Fibroblast of pulmonary artery (primary cell): ENCODE measurements around the gene UBE2S.
"Not testable (repeated sequence)": the region's sequence is repeated elsewhere in the genome, so short reads cannot be mapped to it uniquely, and the experiment has no call there.

Experiments used
- DNase-seq: peaks from one replicate; pipeline ENCODE4 v3.0.0-alpha.2; 2010; ENCODE audit warnings: low read depth
- H3K4me3 ChIP-seq: replicated peaks from 2 replicates; pipeline ENCODE4 v1.5.1; 2011; ENCODE audit warnings: low read depth, mild to moderate bottlenecking, control low read depth, low read length, moderate library complexity
- TF ChIP-seq, protein P1 (sequence below): IDR thresholded peaks from 2 replicates; pipeline ENCODE4 v1.5.1; 2011; ENCODE audit warnings: mild to moderate bottlenecking, control low read depth, low read length, inconsistent platforms; ENCODE audit errors: missing control alignments

UBE2S gene

DNA sequence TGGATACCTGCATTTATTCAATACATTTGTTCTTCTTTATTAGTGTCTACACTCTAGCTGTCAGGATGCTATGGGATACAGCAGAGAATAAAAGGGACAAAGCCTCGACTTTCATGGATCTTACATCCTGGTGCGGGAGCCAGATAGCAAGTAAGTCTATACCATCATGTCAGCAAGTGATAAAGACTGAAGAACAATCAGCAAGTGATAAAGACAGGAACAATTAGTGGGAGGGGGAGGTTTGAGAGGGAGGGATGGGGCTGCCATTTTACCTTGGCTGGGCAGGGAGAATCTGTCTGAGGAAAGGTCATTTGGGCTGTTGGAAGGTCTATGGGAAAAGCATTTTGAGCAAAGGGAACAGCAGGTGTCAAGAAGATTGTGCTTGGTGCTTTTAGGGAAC lies 2.6 kb upstream of the UBE2S start:
- no peak overlapping the region for H3K4me3 ChIP-seq
- TF ChIP-seq, protein P1, sequence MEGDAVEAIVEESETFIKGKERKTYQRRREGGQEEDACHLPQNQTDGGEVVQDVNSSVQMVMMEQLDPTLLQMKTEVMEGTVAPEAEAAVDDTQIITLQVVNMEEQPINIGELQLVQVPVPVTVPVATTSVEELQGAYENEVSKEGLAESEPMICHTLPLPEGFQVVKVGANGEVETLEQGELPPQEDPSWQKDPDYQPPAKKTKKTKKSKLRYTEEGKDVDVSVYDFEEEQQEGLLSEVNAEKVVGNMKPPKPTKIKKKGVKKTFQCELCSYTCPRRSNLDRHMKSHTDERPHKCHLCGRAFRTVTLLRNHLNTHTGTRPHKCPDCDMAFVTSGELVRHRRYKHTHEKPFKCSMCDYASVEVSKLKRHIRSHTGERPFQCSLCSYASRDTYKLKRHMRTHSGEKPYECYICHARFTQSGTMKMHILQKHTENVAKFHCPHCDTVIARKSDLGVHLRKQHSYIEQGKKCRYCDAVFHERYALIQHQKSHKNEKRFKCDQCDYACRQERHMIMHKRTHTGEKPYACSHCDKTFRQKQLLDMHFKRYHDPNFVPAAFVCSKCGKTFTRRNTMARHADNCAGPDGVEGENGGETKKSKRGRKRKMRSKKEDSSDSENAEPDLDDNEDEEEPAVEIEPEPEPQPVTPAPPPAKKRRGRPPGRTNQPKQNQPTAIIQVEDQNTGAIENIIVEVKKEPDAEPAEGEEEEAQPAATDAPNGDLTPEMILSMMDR = no peak
- DNase-seq = no peak

DNA sequence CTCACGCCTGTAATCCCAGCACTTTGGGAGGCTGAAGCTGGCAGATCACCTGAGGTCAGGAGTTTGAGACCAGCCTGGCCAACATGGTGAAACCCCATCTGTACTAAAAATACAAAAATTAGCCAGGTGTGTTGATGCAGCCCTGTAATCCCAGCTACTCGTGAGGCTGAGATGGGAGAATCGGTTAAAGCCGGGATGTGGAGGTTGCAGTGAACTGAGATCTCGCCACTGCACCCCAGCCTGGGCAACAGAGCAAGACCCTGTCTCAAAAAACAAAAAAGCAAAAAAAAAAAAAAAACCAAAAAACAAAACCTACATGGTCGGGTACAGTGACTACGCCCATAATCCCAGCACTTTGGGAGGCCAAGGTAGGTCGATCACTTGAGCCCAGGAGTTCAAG lies 1.6 kb upstream of the UBE2S start:
- DNase-seq, H3K4me3 ChIP-seq: not testable (repeated sequence)

DNA sequence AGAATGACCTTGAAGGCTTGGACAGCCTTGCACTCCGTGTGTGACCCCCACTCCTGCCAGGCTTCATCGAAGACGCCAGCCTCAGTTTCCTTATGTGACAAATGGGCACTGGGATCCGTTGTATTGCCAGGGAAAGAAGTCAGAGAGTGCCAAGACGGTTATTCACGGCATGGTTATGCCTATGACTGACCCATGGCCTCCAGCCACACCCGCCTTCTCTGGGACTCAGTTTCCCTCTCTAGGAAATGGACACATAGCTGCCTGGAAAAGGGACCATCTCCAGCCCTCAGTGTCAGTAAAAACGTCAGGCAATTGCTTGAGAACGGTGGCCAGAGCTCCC lies 915 bp upstream of the UBE2S start:
- no peak for DNase-seq
- TF ChIP-seq, protein P1 = no peak
- H3K4me3 ChIP-seq = peak overlapping the region; percentile 51

DNA sequence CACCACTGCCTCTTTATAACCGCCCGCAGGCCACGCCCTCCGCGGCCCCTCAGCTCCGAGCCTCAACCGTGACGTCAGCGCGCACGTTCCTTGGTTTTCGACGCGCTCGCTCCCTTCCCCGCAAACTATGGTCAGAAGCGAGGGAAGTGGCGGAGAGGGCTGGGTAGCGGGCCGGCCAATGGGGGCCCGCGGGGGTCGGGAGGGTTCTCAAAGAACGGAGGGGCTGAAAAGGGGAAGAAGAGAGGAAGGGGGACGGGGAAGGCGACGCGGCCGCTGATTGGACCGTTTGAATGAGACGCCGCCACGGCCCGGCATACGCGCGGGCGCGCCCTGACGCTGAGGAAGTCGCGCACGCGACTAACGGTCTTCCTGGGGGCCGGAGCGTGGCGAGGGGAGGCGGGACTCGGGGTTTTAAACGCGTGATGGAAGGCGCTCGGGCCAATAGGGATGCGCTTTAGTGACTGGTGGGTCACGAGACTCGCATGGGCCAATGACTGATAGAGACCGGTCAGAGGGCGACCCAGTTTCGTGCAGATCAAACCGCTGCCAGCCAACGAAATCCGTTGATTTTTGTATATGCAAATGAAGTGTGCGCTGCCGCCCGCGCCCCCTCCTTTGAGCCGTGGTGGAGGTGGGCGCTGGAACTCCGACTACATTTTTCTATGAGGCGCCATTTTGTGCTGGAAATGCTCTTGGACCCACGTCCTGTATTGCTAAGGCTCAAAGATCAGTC lies 378 bp upstream of the UBE2S start:
- peak; percentile 100 for DNase-seq
- H3K4me3 ChIP-seq = peak overlapping the region; percentile 79
- TF ChIP-seq, protein P1 = no peak

DNA sequence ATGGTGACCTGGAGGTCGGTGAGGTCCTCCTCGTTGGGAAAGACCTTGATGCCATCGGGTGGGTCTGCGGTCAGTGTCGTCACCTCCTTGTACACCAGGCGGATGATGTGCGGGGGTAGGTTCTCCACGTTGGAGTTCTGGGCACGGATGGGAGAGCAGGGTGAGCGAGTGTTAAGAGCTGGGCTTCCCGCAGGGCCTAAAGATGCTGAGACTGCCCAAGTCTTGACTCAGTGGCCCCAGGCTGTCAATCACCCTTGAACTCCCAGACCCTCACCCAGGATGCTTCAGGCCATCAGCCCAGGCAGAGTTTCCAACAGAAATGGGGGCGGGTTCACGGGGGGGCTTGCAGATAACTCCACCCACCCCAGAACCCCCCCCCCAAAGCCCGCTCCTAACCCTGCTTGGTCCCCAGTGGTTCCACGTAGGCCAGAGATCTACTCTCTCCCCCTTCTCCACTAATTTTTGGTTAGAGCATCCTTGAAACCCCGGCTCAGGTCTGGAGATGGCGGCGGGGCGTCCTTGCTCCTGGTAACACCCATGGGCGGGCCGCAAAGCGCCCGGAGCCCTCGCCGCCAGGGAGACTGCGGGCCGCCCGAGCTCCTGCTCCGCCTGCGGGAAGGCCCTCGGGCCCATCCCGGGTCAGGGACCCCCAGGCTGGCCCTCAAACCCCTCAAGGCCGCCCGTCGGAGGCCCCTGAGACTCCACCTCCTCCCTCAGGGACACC lies 600 bp downstream of the UBE2S start:
- DNase-seq = peak; percentile 41
- H3K4me3 ChIP-seq = peak overlapping the region; percentile 79
- TF ChIP-seq, protein P1 = no peak

DNA sequence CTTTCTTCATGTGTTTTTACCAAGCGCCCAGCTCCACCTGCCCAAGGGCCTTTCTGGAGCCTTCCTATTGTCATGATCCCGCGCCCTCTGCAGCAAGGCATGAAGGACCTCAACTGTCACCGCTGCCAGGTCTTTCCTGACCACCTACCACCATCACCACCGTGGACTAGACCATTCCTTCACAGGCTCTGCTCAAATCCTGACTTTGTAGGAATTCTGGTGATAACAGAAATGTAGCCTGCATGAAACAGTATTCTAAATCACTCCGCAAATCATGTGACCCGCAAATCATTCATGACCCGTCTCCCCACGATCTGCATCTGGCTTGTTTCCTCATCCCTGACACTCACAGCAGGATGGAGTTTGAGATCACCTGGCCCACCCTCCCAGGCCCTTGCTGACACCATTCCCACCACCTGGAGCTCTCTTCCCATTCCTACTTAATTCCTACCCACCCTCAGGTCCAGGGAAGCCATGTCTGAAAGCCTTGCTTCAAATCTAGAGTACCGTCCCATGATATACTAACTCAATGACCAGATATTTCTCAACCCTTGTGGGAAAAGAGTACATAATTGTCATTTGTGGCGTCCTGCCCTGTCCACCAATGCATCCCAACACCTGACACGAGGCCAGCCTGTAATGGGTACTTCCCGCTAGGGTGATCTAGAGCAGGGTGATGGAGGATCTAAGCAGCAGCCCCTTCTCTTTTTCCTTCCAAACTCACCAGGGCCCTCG lies 1.3 kb downstream of the UBE2S start:
- TF ChIP-seq, protein P1 = no peak
- no peak for DNase-seq
- H3K4me3 ChIP-seq = peak overlapping the region; percentile 79

DNA sequence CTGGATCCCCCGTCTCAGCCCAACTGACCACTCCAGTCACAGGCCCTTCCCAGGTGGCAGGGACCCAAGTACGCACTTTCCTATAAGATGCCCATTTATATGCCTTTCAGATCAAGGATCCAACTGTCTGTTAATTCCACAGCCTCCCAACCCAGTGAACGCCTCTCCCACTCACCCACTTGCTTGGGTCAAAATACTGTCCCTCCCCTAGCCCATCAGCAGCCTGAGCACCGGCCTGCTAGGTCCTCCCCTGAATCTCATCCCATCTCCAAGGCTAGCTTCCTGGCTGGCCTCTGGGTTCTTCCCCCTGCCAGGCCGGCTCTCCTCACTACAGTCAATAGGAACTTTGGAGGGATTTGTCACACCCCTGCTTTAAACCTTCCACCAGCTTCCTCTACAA lies 1.9 kb downstream of the UBE2S start:
- H3K4me3 ChIP-seq = peak overlapping the region; percentile 79
- TF ChIP-seq, protein P1 = no peak
- DNase-seq = no peak
